ENCODE measurements around the gene PIM1. TPM values are rescaled to one million over a fixed set of nuclear protein-coding genes. Genes with fewer than 3 reads are reported as not detected.

The PIM1 gene
- total and polyA plus RNA-seq, 9 of the 15 experiments (the other 6 are each of a cell fraction or from before 2014, with no cell fraction given) = 19.0 to 789 (median 212) TPM

GRCh38 chr6:37137201-37138090 is 32.5 kb upstream of the PIM1 start:
- peak overlapping the region; percentile 14; the same call in 1 of the 2 replicates for H3K4me2 ChIP-seq (ENCODE audit: insufficient read depth, low read length)
- H3K27me3 ChIP-seq (ENCODE audit: control insufficient read depth in 2 of 2, insufficient read depth in 2 of 2, low read length in 2 of 2) = no peaks in the 10 kb centered on the region
- H4K20me1 ChIP-seq (replicated peaks; ENCODE audit: control insufficient read depth, insufficient read depth, low read length) = no peaks in the 10 kb centered on the region
- ChIA-PET POLR2A (interaction anchor here (0.6 to 1.6 kb wide), 4 partner anchors 9 to 156 kb away, joined by 3 to 7 read pairs (median 4); no protein-coding TSS in a partner anchor), CTCF (ENCODE audit: low intra/inter-chr PET ratio) (no interaction called here)
- no peak overlapping the region for H3K4me3 ChIP-seq
- H3K9me1 ChIP-seq (ENCODE audit: control insufficient read depth, insufficient read depth, low read length) = no peaks in the 10 kb centered on the region
- H3K9me3 ChIP-seq (replicated peaks; ENCODE audit: control insufficient read depth, insufficient read depth, low read depth, low read length) = no peaks in the 10 kb centered on the region
- H2AFZ ChIP-seq (ENCODE audit: low read depth, low read length) = peak overlapping the region; percentile 68
- in situ Hi-C loops (cut with MboI) = no loop called here
- no peaks in the 10 kb centered on the region for H3K36me3 ChIP-seq (ENCODE audit: control insufficient read depth, insufficient read depth, low read length)
- peak in 1 of 4 experiments; percentile 48 for DNase-seq (ENCODE audit: extremely low read depth in 1 of 4, low spot score in 3 of 4)
- H3K9ac ChIP-seq (ENCODE audit: insufficient read depth in 1 of 2, low read depth in 2 of 2, low read length in 2 of 2) = peak overlapping the region in 1 of 2 experiments; percentile 53; a peak in 1 of 4 replicates
- 62% methylated on average over 18 of the region's 19 CpGs for WGBS (ENCODE audit: insufficient coverage, low coverage, missing lambda C conversion rate)
- H3K4me1 ChIP-seq (replicated peaks in 1 of 2; ENCODE audit: control insufficient read depth in 2 of 2, insufficient read depth in 2 of 2, low read length in 2 of 2) = peaks cover 14 to 22% of the 10 kb centered on the region in 2 experiments
- FAIRE-seq = no peak
- intact Hi-C loops (cut with micrococcal nuclease) = no loop called here
- H3K27ac ChIP-seq (ENCODE audit: extremely low read depth, low read depth, low read length) = no peak overlapping the region
- BruUV-seq (replicated peaks) = no TSS peak
- peak; percentile 55 for ATAC-seq
- H3K79me2 ChIP-seq (ENCODE audit: control insufficient read depth, insufficient read depth, low read length) = no peaks in the 10 kb centered on the region
- TF ChIP-seq SAFB2 (IDR thresholded peaks at IDR 0.05; ENCODE audit: borderline replicate concordance, low read depth, low read length, severe bottlenecking) (no peak), MLX (CRISPR knock-in tag; conservative IDR thresholded peaks at IDR 0.05) (no peak), ELK3 (CRISPR knock-in tag; IDR thresholded peaks at IDR 0.05) (no peak), EGR1 (conservative IDR thresholded peaks at IDR 0.05) (peak; percentile 30; the same call in 1 of the 2 replicates), GABPB2 (CRISPR knock-in tag; conservative IDR thresholded peaks at IDR 0.05) (no peak), ZNF224 (CRISPR knock-in tag; IDR thresholded peaks at IDR 0.05) (no peak), CC2D1A (IDR thresholded peaks at IDR 0.05) (no peak), LCOR (CRISPR knock-in tag; IDR thresholded peaks at IDR 0.05) (no peak), U2AF2 (optimal IDR thresholded peaks at IDR 0.05; ENCODE audit: low read depth, low read length) (no peak), MECOM (CRISPR knock-in tag; IDR thresholded peaks at IDR 0.05) (no peak), ZKSCAN3 (CRISPR knock-in tag; IDR thresholded peaks at IDR 0.05) (no peak), SMARCA4 (IDR thresholded peaks at IDR 0.05) (peak; percentile 20; the same call in 1 of the 2 replicates), ZNF184 (CRISPR knock-in tag; IDR thresholded peaks at IDR 0.05) (no peak), TRIM25 (IDR thresholded peaks at IDR 0.05; ENCODE audit: borderline replicate concordance) (no peak), PCBP1 (IDR thresholded peaks at IDR 0.05; ENCODE audit: low read depth, low read length, poor library complexity, severe bottlenecking) (no peak), MAZ (CRISPR knock-in tag; conservative IDR thresholded peaks at IDR 0.05 in 1 of 2, IDR thresholded peaks at IDR 0.05 in 1 of 2) (0 out of 4 replicates have a peak, but pooled peaks of 1 of the 2 experiments have one; percentile 1), ZNF239 (CRISPR knock-in tag; IDR thresholded peaks at IDR 0.05) (no peak), ZNF133 (CRISPR knock-in tag; IDR thresholded peaks at IDR 0.05) (no peak), CXXC5 (CRISPR knock-in tag; IDR thresholded peaks at IDR 0.05) (0 out of 2 replicates have a peak, but pooled peaks have one; percentile 16), SMARCA5 (IDR thresholded peaks at IDR 0.05) (no peak)
